HepG2 (cell line): ENCODE data around the gene TMEM183A. TPM values are rescaled to one million over a fixed set of nuclear protein-coding genes. Genes with fewer than 3 reads are reported as not detected.

Experiments used
- ATF7 ChIP-seq, 2 experiments: fragments of 450-650 bp in 1 of 2; sonication (generic) in 1 of 2; formaldehyde crosslinking in 1 of 2; IDR thresholded peaks; 2 replicates each; pipeline versions ENCODE4 v1.4.0 to v1.6.1; 2016 to 2020; ENCODE audit warnings: antibody characterized with exemption in 1 of 2, mild to moderate bottlenecking in 1 of 2, missing genetic modification reagents in 1 of 2
- FOXC1 ChIP-seq: sonication (generic); formaldehyde crosslinking; IDR thresholded peaks from 2 replicates; pipeline ENCODE4 v1.8.0; 2022; ENCODE audit warnings: mild to moderate bottlenecking, missing genetic modification reagents, borderline replicate concordance
- GPBP1L1 ChIP-seq: sonication (generic); formaldehyde crosslinking; IDR thresholded peaks from 2 replicates; pipeline ENCODE4 v1.5.0; 2020; ENCODE audit warnings: mild to moderate bottlenecking, missing genetic modification reagents
- GPN1 ChIP-seq: sonication (generic); formaldehyde crosslinking; IDR thresholded peaks from 2 replicates; pipeline ENCODE4 v1.5.1; 2020; ENCODE audit warnings: missing genetic modification reagents, borderline replicate concordance
- MNT ChIP-seq: fragments of 450-650 bp; IDR thresholded peaks from 2 replicates; pipeline ENCODE4 v1.6.1; 2016
- PHF5A ChIP-seq: IDR thresholded peaks from one replicate; pipeline ENCODE4 v1.6.1; 2018; ENCODE audit warnings: low read depth, missing genetic modification reagents; ENCODE audit not compliant: unreplicated experiment
- SP2 ChIP-seq: sonication (generic); formaldehyde crosslinking; IDR thresholded peaks from 2 replicates; pipeline ENCODE4 v1.5.1; 2020; ENCODE audit warnings: mild to moderate bottlenecking, missing genetic modification reagents
- TBX2 ChIP-seq: sonication (generic); formaldehyde crosslinking; IDR thresholded peaks from 2 replicates; pipeline ENCODE4 v1.5.0; 2020; ENCODE audit warnings: missing genetic modification reagents, mild to moderate bottlenecking, borderline replicate concordance
- ZBTB42 ChIP-seq: sonication (generic); formaldehyde crosslinking; IDR thresholded peaks from 2 replicates; pipeline ENCODE4 v1.5.0; 2020; ENCODE audit warnings: mild to moderate bottlenecking, missing genetic modification reagents
- ZHX1 ChIP-seq: sonication (generic); formaldehyde crosslinking; IDR thresholded peaks from 2 replicates; pipeline ENCODE4 v1.8.1; 2022; ENCODE audit warnings: low read depth, mild to moderate bottlenecking, missing genetic modification reagents
- ZNF142 ChIP-seq: sonication (generic); formaldehyde crosslinking; IDR thresholded peaks from 2 replicates; pipeline ENCODE4 v1.4.0; 2020; ENCODE audit warnings: missing genetic modification reagents
- ZNF263 ChIP-seq: sonication (generic); formaldehyde crosslinking; IDR thresholded peaks from 2 replicates; pipeline ENCODE4 v1.4.0; 2020; ENCODE audit warnings: missing genetic modification reagents
- ZNF616 ChIP-seq: sonication (generic); formaldehyde crosslinking; IDR thresholded peaks from 2 replicates; pipeline ENCODE4 v1.5.0; 2020; ENCODE audit warnings: low read depth, mild to moderate bottlenecking, missing genetic modification reagents
- ZNF704 ChIP-seq: sonication (generic); formaldehyde crosslinking; IDR thresholded peaks from 2 replicates; pipeline ENCODE4 v1.8.1; 2023; ENCODE audit warnings: mild to moderate bottlenecking, inconsistent platforms, moderate library complexity, missing genetic modification reagents, borderline replicate concordance
- polyA plus RNA-seq, 8 experiments: library from polyadenylated mRNA; depleted of rRNA in 3 of 8; stranded (reverse) in 7 of 8; unstranded in 1 of 8; fragments of >200 nt; fragmentation: Illumina TruSeq in 4 of 8; extraction: Trizol in 4 of 8; gene quantifications; 2 replicates each; pipeline versions ENCODE4 v1.2.1 to v1.2.3, GENCODE V29; 2011 to 2016; ENCODE audit warnings: low read depth in 4 of 8, missing spikeins in 1 of 8, mixed read lengths in 1 of 8; ENCODE audit not compliant: insufficient read depth in 1 of 8
- total RNA-seq, 5 experiments: library from RNA; depleted of rRNA; stranded (reverse); fragments of >200 nt; fragmentation: Illumina TruSeq; extraction: Trizol; gene quantifications; 2 replicates each; pipeline ENCODE4 v1.2.3, GENCODE V29; 2016; ENCODE audit warnings: low read depth in 1 of 5

Gene TMEM183A
- total and polyA plus RNA-seq, 2 of the 13 experiments (the other 11 are each of a cell fraction or from before 2014, with no cell fraction given), result 59.7 to 82.0 TPM

GRCh38 chr1:202957733-202958543 is 49.2 kb upstream of the TMEM183A start, which contains the start of gene ADIPOR1 (continued):
- no peak for TF ChIP-seq ZNF142
- TF ChIP-seq ZBTB42 (CRISPR knock-in tag), result no peak
- TF ChIP-seq FOXC1 (CRISPR knock-in tag), result no peak
- no peak for TF ChIP-seq GPN1 (CRISPR knock-in tag)
- no peak for TF ChIP-seq ZNF263 (CRISPR knock-in tag)
- TF ChIP-seq ATF7 (IDR thresholded peaks at IDR 0.05), result no peak
- no peak for TF ChIP-seq ATF7 (CRISPR knock-in tag; IDR thresholded peaks at IDR 0.05)
- no peak for TF ChIP-seq GPBP1L1 (CRISPR knock-in tag)
- no peak for TF ChIP-seq MNT
- TF ChIP-seq ZNF616, result no peak
- TF ChIP-seq ZNF704 (CRISPR knock-in tag), result no peak
- no peak for TF ChIP-seq ZHX1 (CRISPR knock-in tag)
- peak; percentile 29; the same call in 1 of the 2 replicates for TF ChIP-seq TBX2 (CRISPR knock-in tag)
- TF ChIP-seq SP2 (CRISPR knock-in tag), result peak; percentile 60
- no peak for TF ChIP-seq PHF5A
